HepG2 (cell line): Measurements from ENCODE around the gene RASSF4. TPM values are rescaled to one million over a fixed set of nuclear protein-coding genes. Genes with fewer than 3 reads are reported as not detected.

Experiments used
- CC2D1A ChIP-seq: sonication (generic); formaldehyde crosslinking; IDR thresholded peaks from 2 replicates; pipeline ENCODE4 v1.8.1; 2023; ENCODE audit warnings: mild to moderate bottlenecking, missing genetic modification reagents
- GABPA ChIP-seq, 2 experiments: IDR thresholded peaks; 2 replicates each; pipeline ENCODE4 v1.6.1; 2011 to 2016; ENCODE audit warnings: low read depth in 2 of 2, low read length in 1 of 2, missing biosample characterization in 1 of 2, missing genetic modification characterization in 1 of 2
- POLR2AphosphoS2 ChIP-seq: IDR thresholded peaks from 2 replicates; pipeline ENCODE4 v1.6.1; 2011; ENCODE audit warnings: low read depth, low read length, improper control_type of control experiment
- ZNF547 ChIP-seq: sonication (generic); formaldehyde crosslinking; IDR thresholded peaks from 2 replicates; pipeline ENCODE4 v1.5.1; 2020; ENCODE audit warnings: mild to moderate bottlenecking, missing genetic modification reagents
- ZNF615 ChIP-seq: sonication (generic); formaldehyde crosslinking; IDR thresholded peaks from 2 replicates; pipeline ENCODE4 v1.5.0; 2020; ENCODE audit warnings: mild to moderate bottlenecking, missing genetic modification reagents, borderline replicate concordance
- polyA plus RNA-seq, 8 experiments: library from polyadenylated mRNA; depleted of rRNA in 3 of 8; stranded (reverse) in 7 of 8; unstranded in 1 of 8; fragments of >200 nt; fragmentation: Illumina TruSeq in 4 of 8; extraction: Trizol in 4 of 8; gene quantifications; 2 replicates each; pipeline versions ENCODE4 v1.2.1 to v1.2.3, GENCODE V29; 2011 to 2016; ENCODE audit warnings: low read depth in 4 of 8, missing spikeins in 1 of 8, mixed read lengths in 1 of 8; ENCODE audit not compliant: insufficient read depth in 1 of 8
- total RNA-seq, 5 experiments: library from RNA; depleted of rRNA; stranded (reverse); fragments of >200 nt; fragmentation: Illumina TruSeq; extraction: Trizol; gene quantifications; 2 replicates each; pipeline ENCODE4 v1.2.3, GENCODE V29; 2016; ENCODE audit warnings: low read depth in 1 of 5
- TF ChIP-seq, protein P1 (sequence below), 2 experiments: IDR thresholded peaks; 2 replicates each; pipeline ENCODE4 v1.6.1; 2011 to 2012; ENCODE audit warnings: low read length in 2 of 2, borderline replicate concordance in 1 of 2, low read depth in 1 of 2, mild to moderate bottlenecking in 1 of 2, moderate library complexity in 1 of 2
- TF ChIP-seq, protein P2 (sequence below): sonication (generic); formaldehyde crosslinking; IDR thresholded peaks from 2 replicates; pipeline ENCODE4 v1.5.0; 2020; ENCODE audit warnings: missing genetic modification reagents
- TF ChIP-seq, protein P3 (sequence below): IDR thresholded peaks from 2 replicates; pipeline ENCODE4 v1.4.0; 2020; ENCODE audit warnings: mild to moderate bottlenecking, missing genetic modification reagents
- TF ChIP-seq, protein P4 (sequence below): sonication (generic); formaldehyde crosslinking; IDR thresholded peaks from 2 replicates; pipeline ENCODE4 v1.4.0; 2020; ENCODE audit warnings: missing genetic modification reagents, borderline replicate concordance
- TF ChIP-seq, protein P5 (sequence below): sonication (generic); formaldehyde crosslinking; IDR thresholded peaks from 2 replicates; pipeline ENCODE4 v1.5.0; 2020; ENCODE audit warnings: missing genetic modification reagents
- TF ChIP-seq, protein P6 (sequence below): sonication (generic); formaldehyde crosslinking; IDR thresholded peaks from 2 replicates; pipeline ENCODE4 v1.4.0; 2020; ENCODE audit warnings: missing genetic modification reagents

Gene RASSF4
- total and polyA plus RNA-seq, 2 of the 13 experiments (the other 11 are each of a cell fraction or from before 2014, with no cell fraction given), result 34.0 to 51.7 TPM

DNA sequence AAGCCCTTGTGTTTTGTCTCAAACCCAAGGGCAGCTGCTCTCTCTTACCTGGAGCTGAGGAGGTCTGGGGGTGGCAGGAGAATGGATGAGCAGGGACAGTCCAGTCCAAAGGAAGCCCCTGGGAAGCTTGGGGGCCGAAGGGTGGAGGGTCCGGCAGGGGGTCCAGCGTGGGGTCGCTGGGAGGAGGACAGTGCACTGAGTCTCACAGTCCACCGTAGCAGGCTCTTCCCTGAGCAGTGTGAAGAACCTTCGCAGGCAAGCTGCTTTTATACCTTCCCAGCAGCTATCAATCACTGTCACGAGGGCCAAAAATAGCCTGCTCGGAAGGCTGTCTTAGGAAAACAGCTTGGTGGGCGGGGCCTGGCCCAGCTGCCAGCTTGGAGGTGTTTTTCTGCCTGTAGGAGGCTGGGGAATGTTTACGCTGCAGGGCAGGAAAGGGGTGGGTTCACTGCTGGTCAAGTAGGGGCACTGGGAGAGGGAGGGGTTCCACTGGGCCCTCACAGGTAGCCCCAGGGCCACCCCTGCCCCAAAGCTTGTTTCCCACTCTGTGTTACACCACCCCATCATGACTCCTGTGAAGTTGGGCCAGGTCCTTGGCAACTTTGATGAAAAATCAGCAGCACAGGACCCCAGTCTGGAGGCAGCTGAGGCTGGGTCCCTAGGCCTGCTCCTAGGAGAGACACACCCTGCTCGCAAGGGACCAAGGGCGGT, 19.1 kb downstream of the RASSF4 start, which contains the start of gene DEPP1 (continued):
- TF ChIP-seq, protein P1, sequence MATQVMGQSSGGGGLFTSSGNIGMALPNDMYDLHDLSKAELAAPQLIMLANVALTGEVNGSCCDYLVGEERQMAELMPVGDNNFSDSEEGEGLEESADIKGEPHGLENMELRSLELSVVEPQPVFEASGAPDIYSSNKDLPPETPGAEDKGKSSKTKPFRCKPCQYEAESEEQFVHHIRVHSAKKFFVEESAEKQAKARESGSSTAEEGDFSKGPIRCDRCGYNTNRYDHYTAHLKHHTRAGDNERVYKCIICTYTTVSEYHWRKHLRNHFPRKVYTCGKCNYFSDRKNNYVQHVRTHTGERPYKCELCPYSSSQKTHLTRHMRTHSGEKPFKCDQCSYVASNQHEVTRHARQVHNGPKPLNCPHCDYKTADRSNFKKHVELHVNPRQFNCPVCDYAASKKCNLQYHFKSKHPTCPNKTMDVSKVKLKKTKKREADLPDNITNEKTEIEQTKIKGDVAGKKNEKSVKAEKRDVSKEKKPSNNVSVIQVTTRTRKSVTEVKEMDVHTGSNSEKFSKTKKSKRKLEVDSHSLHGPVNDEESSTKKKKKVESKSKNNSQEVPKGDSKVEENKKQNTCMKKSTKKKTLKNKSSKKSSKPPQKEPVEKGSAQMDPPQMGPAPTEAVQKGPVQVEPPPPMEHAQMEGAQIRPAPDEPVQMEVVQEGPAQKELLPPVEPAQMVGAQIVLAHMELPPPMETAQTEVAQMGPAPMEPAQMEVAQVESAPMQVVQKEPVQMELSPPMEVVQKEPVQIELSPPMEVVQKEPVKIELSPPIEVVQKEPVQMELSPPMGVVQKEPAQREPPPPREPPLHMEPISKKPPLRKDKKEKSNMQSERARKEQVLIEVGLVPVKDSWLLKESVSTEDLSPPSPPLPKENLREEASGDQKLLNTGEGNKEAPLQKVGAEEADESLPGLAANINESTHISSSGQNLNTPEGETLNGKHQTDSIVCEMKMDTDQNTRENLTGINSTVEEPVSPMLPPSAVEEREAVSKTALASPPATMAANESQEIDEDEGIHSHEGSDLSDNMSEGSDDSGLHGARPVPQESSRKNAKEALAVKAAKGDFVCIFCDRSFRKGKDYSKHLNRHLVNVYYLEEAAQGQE (IDR thresholded peaks at IDR 0.05; ENCODE audit: borderline replicate concordance in 1 of 2, low read depth in 1 of 2, low read length in 2 of 2), result peak in 1 of 2 experiments; percentile 80; a peak in 1 of 4 replicates
- TF ChIP-seq, protein P2, sequence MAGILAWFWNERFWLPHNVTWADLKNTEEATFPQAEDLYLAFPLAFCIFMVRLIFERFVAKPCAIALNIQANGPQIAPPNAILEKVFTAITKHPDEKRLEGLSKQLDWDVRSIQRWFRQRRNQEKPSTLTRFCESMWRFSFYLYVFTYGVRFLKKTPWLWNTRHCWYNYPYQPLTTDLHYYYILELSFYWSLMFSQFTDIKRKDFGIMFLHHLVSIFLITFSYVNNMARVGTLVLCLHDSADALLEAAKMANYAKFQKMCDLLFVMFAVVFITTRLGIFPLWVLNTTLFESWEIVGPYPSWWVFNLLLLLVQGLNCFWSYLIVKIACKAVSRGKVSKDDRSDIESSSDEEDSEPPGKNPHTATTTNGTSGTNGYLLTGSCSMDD (CRISPR knock-in tag), result no peak
- TF ChIP-seq POLR2AphosphoS2 (peak; percentile 97), CC2D1A (CRISPR knock-in tag) (no peak), GABPA (IDR thresholded peaks at IDR 0.05; ENCODE audit: low read depth, low read length) (no peak), GABPA (CRISPR knock-in tag; IDR thresholded peaks at IDR 0.05; ENCODE audit: low read depth) (no peak), ZNF547 (CRISPR knock-in tag) (peak; percentile 78; the same call in 1 of the 2 replicates), ZNF615 (CRISPR knock-in tag) (peak; percentile 75; the same call in 1 of the 2 replicates)
- TF ChIP-seq, protein P3, sequence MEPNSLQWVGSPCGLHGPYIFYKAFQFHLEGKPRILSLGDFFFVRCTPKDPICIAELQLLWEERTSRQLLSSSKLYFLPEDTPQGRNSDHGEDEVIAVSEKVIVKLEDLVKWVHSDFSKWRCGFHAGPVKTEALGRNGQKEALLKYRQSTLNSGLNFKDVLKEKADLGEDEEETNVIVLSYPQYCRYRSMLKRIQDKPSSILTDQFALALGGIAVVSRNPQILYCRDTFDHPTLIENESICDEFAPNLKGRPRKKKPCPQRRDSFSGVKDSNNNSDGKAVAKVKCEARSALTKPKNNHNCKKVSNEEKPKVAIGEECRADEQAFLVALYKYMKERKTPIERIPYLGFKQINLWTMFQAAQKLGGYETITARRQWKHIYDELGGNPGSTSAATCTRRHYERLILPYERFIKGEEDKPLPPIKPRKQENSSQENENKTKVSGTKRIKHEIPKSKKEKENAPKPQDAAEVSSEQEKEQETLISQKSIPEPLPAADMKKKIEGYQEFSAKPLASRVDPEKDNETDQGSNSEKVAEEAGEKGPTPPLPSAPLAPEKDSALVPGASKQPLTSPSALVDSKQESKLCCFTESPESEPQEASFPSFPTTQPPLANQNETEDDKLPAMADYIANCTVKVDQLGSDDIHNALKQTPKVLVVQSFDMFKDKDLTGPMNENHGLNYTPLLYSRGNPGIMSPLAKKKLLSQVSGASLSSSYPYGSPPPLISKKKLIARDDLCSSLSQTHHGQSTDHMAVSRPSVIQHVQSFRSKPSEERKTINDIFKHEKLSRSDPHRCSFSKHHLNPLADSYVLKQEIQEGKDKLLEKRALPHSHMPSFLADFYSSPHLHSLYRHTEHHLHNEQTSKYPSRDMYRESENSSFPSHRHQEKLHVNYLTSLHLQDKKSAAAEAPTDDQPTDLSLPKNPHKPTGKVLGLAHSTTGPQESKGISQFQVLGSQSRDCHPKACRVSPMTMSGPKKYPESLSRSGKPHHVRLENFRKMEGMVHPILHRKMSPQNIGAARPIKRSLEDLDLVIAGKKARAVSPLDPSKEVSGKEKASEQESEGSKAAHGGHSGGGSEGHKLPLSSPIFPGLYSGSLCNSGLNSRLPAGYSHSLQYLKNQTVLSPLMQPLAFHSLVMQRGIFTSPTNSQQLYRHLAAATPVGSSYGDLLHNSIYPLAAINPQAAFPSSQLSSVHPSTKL (CRISPR knock-in tag), result peak; percentile 89
- TF ChIP-seq, protein P4, sequence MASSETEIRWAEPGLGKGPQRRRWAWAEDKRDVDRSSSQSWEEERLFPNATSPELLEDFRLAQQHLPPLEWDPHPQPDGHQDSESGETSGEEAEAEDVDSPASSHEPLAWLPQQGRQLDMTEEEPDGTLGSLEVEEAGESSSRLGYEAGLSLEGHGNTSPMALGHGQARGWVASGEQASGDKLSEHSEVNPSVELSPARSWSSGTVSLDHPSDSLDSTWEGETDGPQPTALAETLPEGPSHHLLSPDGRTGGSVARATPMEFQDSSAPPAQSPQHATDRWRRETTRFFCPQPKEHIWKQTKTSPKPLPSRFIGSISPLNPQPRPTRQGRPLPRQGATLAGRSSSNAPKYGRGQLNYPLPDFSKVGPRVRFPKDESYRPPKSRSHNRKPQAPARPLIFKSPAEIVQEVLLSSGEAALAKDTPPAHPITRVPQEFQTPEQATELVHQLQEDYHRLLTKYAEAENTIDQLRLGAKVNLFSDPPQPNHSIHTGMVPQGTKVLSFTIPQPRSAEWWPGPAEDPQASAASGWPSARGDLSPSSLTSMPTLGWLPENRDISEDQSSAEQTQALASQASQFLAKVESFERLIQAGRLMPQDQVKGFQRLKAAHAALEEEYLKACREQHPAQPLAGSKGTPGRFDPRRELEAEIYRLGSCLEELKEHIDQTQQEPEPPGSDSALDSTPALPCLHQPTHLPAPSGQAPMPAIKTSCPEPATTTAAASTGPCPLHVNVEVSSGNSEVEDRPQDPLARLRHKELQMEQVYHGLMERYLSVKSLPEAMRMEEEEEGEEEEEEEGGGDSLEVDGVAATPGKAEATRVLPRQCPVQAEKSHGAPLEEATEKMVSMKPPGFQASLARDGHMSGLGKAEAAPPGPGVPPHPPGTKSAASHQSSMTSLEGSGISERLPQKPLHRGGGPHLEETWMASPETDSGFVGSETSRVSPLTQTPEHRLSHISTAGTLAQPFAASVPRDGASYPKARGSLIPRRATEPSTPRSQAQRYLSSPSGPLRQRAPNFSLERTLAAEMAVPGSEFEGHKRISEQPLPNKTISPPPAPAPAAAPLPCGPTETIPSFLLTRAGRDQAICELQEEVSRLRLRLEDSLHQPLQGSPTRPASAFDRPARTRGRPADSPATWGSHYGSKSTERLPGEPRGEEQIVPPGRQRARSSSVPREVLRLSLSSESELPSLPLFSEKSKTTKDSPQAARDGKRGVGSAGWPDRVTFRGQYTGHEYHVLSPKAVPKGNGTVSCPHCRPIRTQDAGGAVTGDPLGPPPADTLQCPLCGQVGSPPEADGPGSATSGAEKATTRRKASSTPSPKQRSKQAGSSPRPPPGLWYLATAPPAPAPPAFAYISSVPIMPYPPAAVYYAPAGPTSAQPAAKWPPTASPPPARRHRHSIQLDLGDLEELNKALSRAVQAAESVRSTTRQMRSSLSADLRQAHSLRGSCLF (CRISPR knock-in tag), result no peak; the same call in 1 of the 2 replicates
- TF ChIP-seq, protein P5, sequence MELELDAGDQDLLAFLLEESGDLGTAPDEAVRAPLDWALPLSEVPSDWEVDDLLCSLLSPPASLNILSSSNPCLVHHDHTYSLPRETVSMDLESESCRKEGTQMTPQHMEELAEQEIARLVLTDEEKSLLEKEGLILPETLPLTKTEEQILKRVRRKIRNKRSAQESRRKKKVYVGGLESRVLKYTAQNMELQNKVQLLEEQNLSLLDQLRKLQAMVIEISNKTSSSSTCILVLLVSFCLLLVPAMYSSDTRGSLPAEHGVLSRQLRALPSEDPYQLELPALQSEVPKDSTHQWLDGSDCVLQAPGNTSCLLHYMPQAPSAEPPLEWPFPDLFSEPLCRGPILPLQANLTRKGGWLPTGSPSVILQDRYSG (CRISPR knock-in tag), result no peak
- TF ChIP-seq, protein P6, sequence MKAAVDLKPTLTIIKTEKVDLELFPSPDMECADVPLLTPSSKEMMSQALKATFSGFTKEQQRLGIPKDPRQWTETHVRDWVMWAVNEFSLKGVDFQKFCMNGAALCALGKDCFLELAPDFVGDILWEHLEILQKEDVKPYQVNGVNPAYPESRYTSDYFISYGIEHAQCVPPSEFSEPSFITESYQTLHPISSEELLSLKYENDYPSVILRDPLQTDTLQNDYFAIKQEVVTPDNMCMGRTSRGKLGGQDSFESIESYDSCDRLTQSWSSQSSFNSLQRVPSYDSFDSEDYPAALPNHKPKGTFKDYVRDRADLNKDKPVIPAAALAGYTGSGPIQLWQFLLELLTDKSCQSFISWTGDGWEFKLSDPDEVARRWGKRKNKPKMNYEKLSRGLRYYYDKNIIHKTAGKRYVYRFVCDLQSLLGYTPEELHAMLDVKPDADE (CRISPR knock-in tag), result 0 out of 2 replicates have a peak, but pooled peaks have one; percentile 26
